GM06990 (cell line): ENCODE data around the gene DCAF5.

Experiments
- DNase-seq: peaks from one replicate; pipeline ENCODE4 v3.0.0-alpha.2; 2011; ENCODE audit not compliant: insufficient read length; ENCODE audit errors: extremely low read depth
- H3K27me3 ChIP-seq: replicated peaks from 2 replicates; pipeline ENCODE4 v1.6.0; 2011; ENCODE audit warnings: low read length; ENCODE audit not compliant: control insufficient read depth, insufficient read depth
- H3K36me3 ChIP-seq: 2 replicates; pipeline ENCODE4 v1.5.1; 2011; ENCODE audit warnings: low read length; ENCODE audit not compliant: control insufficient read depth, insufficient read depth
- H3K4me3 ChIP-seq: replicated peaks from 2 replicates; pipeline ENCODE4 v1.5.1; 2011; ENCODE audit warnings: low read depth, mild to moderate bottlenecking, control low read depth, low read length
- CTCF ChIP-seq: IDR thresholded peaks from 2 replicates; pipeline ENCODE4 v1.5.1; 2011; ENCODE audit warnings: low read length, control low read depth, mild to moderate bottlenecking, inconsistent platforms; ENCODE audit not compliant: insufficient read depth, poor library complexity, severe bottlenecking

DCAF5 gene

GRCh38 chr14:69161590-69161989 lies 8.7 kb upstream of the DCAF5 start:
- Histone ChIP-seq H3K4me3 (no peak overlapping the region), H3K36me3 (no peaks in the 10 kb centered on the region), H3K27me3 (no peaks in the 10 kb centered on the region)
- DNase-seq = no peak
- TF ChIP-seq CTCF = no peak

GRCh38 chr14:69156224-69156623 lies 3.3 kb upstream of the DCAF5 start:
- Histone ChIP-seq H3K27me3 (no peaks in the 10 kb centered on the region), H3K4me3 (no peak overlapping the region), H3K36me3 (no peaks in the 10 kb centered on the region)
- no peak for TF ChIP-seq CTCF
- no peak for DNase-seq

- TF ChIP-seq CTCF = no peak
- H3K27me3 ChIP-seq = no peaks in the 10 kb centered on the region
- DNase-seq = no peak
Observed at GRCh38 chr14:69154779-69155178, 1.9 kb upstream of the DCAF5 start.

GRCh38 chr14:69153873-69154270 lies 953 bp upstream of the DCAF5 start:
- Histone ChIP-seq H3K27me3 (no peaks in the 10 kb centered on the region), H3K4me3 (peak overlapping the region; percentile 76), H3K36me3 (no peaks in the 10 kb centered on the region)
- no peak for TF ChIP-seq CTCF
- DNase-seq = no peak

More at GRCh38 chr14:69154779-69155178, 1.9 kb upstream of the DCAF5 start:
- Histone ChIP-seq H3K36me3 (no peaks in the 10 kb centered on the region), H3K4me3 (no peak overlapping the region)

GRCh38 chr14:69153152-69153872 lies 393 bp upstream of the DCAF5 start:
- Histone ChIP-seq H3K27me3 (no peaks in the 10 kb centered on the region), H3K4me3 (peak overlapping the region; percentile 76), H3K36me3 (peaks cover 2% of the 10 kb centered on the region)
- no peak for TF ChIP-seq CTCF
- peak; percentile 92 for DNase-seq
